HL-60 (cell line): ENCODE data around the gene LMAN1L.

Experiments used
- DNase-seq, 2 experiments: peaks; one replicate each; pipeline ENCODE4 v3.0.0-alpha.2; 2010 to 2020; ENCODE audit warnings: low read depth in 1 of 2, low spot score in 1 of 2
- H3K27ac ChIP-seq: fragments of 250-450 bp; sonication (Bioruptor Pico); replicated peaks from 2 replicates; pipeline ENCODE4 v1.5.1; 2020; ENCODE audit warnings: mild to moderate bottlenecking, moderate library complexity
- H3K27me3 ChIP-seq: fragments of 250-450 bp; sonication (Bioruptor Pico); 2 replicates; pipeline ENCODE4 v1.5.1; 2021; ENCODE audit warnings: mild to moderate bottlenecking, moderate library complexity; ENCODE audit not compliant: insufficient read depth, poor library complexity, severe bottlenecking
- H3K4me3 ChIP-seq: replicated peaks from 2 replicates; pipeline ENCODE4 v1.5.1; 2011; ENCODE audit warnings: mild to moderate bottlenecking, control low read depth, low read length; ENCODE audit not compliant: insufficient read depth
- GABPA ChIP-seq: IDR thresholded peaks from 2 replicates; pipeline ENCODE4 v1.6.1; 2012; ENCODE audit warnings: low read depth
- POLR2AphosphoS5 ChIP-seq: IDR thresholded peaks from 2 replicates; pipeline ENCODE4 v1.6.1; 2012; ENCODE audit warnings: low read depth
- REST ChIP-seq: IDR thresholded peaks from 2 replicates; pipeline ENCODE4 v1.6.1; 2012; ENCODE audit warnings: low read depth; ENCODE audit not compliant: insufficient replicate concordance
- SPI1 ChIP-seq: IDR thresholded peaks from 2 replicates; pipeline ENCODE4 v1.6.1; 2012; ENCODE audit warnings: low read depth, mild to moderate bottlenecking, borderline replicate concordance
- TF ChIP-seq, protein P1 (sequence below): IDR thresholded peaks from one replicate; pipeline ENCODE4 v1.5.1; 2011; ENCODE audit warnings: low read length, control low read depth, inconsistent platforms; ENCODE audit not compliant: insufficient read depth

The LMAN1L gene

GRCh38 chr15:74857671-74858368, 45.2 kb downstream of the LMAN1L start:
- H3K27me3 ChIP-seq, result no peaks in the 10 kb centered on the region
- H3K27ac ChIP-seq, result no peak overlapping the region
- TF ChIP-seq POLR2AphosphoS5 (no peak), REST (no peak)
- no peak for DNase-seq
- H3K4me3 ChIP-seq, result no peak overlapping the region

- no peak overlapping the region for H3K4me3 ChIP-seq
- DNase-seq, result no peak
- peak; percentile 53; the same call in 1 of the 2 replicates for TF ChIP-seq SPI1
- no peak for TF ChIP-seq GABPA
- TF ChIP-seq POLR2AphosphoS5, result no peak
- TF ChIP-seq, protein P1, sequence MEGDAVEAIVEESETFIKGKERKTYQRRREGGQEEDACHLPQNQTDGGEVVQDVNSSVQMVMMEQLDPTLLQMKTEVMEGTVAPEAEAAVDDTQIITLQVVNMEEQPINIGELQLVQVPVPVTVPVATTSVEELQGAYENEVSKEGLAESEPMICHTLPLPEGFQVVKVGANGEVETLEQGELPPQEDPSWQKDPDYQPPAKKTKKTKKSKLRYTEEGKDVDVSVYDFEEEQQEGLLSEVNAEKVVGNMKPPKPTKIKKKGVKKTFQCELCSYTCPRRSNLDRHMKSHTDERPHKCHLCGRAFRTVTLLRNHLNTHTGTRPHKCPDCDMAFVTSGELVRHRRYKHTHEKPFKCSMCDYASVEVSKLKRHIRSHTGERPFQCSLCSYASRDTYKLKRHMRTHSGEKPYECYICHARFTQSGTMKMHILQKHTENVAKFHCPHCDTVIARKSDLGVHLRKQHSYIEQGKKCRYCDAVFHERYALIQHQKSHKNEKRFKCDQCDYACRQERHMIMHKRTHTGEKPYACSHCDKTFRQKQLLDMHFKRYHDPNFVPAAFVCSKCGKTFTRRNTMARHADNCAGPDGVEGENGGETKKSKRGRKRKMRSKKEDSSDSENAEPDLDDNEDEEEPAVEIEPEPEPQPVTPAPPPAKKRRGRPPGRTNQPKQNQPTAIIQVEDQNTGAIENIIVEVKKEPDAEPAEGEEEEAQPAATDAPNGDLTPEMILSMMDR, result no peak
- no peaks in the 10 kb centered on the region for H3K27me3 ChIP-seq
- H3K27ac ChIP-seq, result no peak overlapping the region
Measured at GRCh38 chr15:74858369-74858740, 45.7 kb downstream of the LMAN1L start.

DNA sequence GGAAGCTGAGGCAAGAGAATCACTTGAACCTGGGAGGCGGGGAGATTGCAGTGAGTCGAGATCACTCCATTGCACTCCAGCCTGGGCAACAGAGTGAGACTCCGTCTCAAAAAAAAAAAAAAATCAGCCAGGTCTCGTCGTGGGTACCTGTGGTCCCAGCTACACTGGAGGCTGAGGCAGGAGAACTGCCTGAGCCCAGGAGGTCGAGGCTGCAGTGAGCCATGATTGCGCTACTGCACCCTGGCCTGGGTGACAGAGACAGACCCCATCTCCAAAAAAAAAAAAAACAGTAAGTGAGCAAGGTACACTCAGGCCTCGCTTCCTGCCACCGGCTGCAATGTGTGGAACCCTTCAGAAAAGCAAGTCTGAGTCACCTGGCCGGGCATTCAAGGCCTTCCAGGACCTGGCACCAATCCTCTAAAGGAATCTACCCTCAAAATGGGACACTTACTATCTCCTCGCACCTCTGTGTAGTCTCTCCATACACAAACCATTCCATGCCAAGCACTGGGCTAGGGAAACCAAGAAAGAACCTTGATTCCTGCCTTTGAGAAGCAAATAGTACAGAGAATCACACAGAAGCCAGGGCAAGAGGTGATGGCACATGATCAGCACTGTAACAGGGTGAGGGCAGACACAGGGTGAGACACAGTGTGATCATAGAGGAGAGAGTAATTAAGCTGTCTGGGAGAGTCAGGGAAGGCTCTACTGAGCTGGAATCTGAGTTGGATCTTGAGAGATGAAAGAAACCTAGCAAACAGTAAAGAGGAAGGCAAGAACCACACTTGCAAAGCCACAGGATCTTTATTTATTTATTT, 50.8 kb downstream of the LMAN1L start:
- no peak for DNase-seq
- H3K4me3 ChIP-seq, result no peak overlapping the region
- TF ChIP-seq REST (no peak), POLR2AphosphoS5 (no peak), GABPA (no peak), SPI1 (no peak)
- TF ChIP-seq, protein P1, result no peak
- H3K27ac ChIP-seq, result no peak overlapping the region
- no peaks in the 10 kb centered on the region for H3K27me3 ChIP-seq

- H3K27me3 ChIP-seq, result no peaks in the 10 kb centered on the region
- H3K4me3 ChIP-seq, result no peak overlapping the region
- TF ChIP-seq SPI1, result no peak
- TF ChIP-seq GABPA, result no peak
- TF ChIP-seq REST, result no peak
- TF ChIP-seq, protein P1, result no peak
- TF ChIP-seq POLR2AphosphoS5, result no peak
- no peak for DNase-seq
- no peak overlapping the region for H3K27ac ChIP-seq
Measured at GRCh38 chr15:74864296-74864695, 51.7 kb downstream of the LMAN1L start.
